K562 (cell line): ENCODE data around the gene CLDN5. TPM values are rescaled to one million over a fixed set of nuclear protein-coding genes. Genes with fewer than 3 reads are reported as not detected.

ENCODE experiments used
- CBFA2T2 ChIP-seq: fragments of 450-650 bp; conservative IDR thresholded peaks from 2 replicates; pipeline ENCODE4 v1.6.1; 2017; ENCODE audit warnings: mild to moderate bottlenecking
- FOSL1 ChIP-seq: fragments of 200-800 bp; sonication (Bioruptor generic); conservative IDR thresholded peaks from 2 replicates; pipeline ENCODE4 v1.6.1; 2016; ENCODE audit warnings: missing genetic modification characterization, missing compliant biosample characterization
- FOXA3 ChIP-seq, 2 experiments: fragments of 450-650 bp in 1 of 2; sonication (generic) in 1 of 2; formaldehyde crosslinking; IDR thresholded peaks in 1 of 2; conservative IDR thresholded peaks in 1 of 2; 2 replicates each; pipeline versions ENCODE4 v1.4.0 to v1.8.0; 2020 to 2022; ENCODE audit warnings: mild to moderate bottlenecking in 2 of 2, missing genetic modification reagents in 1 of 2
- IRF2 ChIP-seq: sonication (generic); formaldehyde crosslinking; IDR thresholded peaks from 2 replicates; pipeline ENCODE4 v1.8.1; 2022; ENCODE audit warnings: mild to moderate bottlenecking, missing genetic modification reagents
- KLF13 ChIP-seq: fragments of 450-650 bp; IDR thresholded peaks from 2 replicates; pipeline ENCODE4 v1.6.1; 2016; ENCODE audit warnings: missing genetic modification characterization, low read depth, mild to moderate bottlenecking, missing compliant biosample characterization, moderate library complexity, borderline replicate concordance
- SMARCC2 ChIP-seq: fragments of 450-650 bp; IDR thresholded peaks from 2 replicates; pipeline ENCODE4 v1.6.1; 2017; ENCODE audit warnings: antibody characterized with exemption, moderate library complexity, mild to moderate bottlenecking, low read depth
- SRF ChIP-seq, 2 experiments: fragments of 250-450, 450-650 bp in 1 of 2; sonication (Bioruptor Pico) in 1 of 2; sonication (generic) in 1 of 2; formaldehyde crosslinking; IDR thresholded peaks; 2 replicates each; pipeline versions ENCODE4 v1.5.0 to v1.5.1; 2020 to 2022; ENCODE audit warnings: mild to moderate bottlenecking in 1 of 2, missing genetic modification reagents in 1 of 2
- TARDBP ChIP-seq: fragments of 450-650 bp; IDR thresholded peaks from 2 replicates; pipeline ENCODE4 v1.6.1; 2016
- TEAD4 ChIP-seq, 2 experiments: sonication (generic) in 1 of 2; formaldehyde crosslinking in 1 of 2; IDR thresholded peaks; 2 replicates each; pipeline versions ENCODE4 v1.6.1 to v1.8.0; 2012 to 2022; ENCODE audit warnings: borderline replicate concordance in 1 of 2, inconsistent platforms in 1 of 2, low read length in 1 of 2, mild to moderate bottlenecking in 1 of 2, missing genetic modification reagents in 1 of 2
- TSC22D4 ChIP-seq: fragments of 450-650 bp; IDR thresholded peaks from 2 replicates; pipeline ENCODE4 v1.6.1; 2016; ENCODE audit warnings: missing genetic modification characterization, missing biosample characterization, control low read depth
- polyA plus RNA-seq, 8 experiments: library from polyadenylated mRNA; depleted of rRNA in 4 of 8; stranded (reverse) in 5 of 8; unstranded in 3 of 8; fragments of >200 nt; fragmentation: Nextera tagmentation in 2 of 8; fragmentation: Illumina TruSeq in 1 of 8; extraction: Ambion mirVana in 2 of 8; extraction: Trizol in 1 of 8; gene quantifications; 2 replicates each; pipeline versions ENCODE4 v1.2.1 to v1.2.3, GENCODE V29; 2011 to 2014; ENCODE audit warnings: inconsistent platforms in 1 of 8, missing spikeins in 1 of 8
- total RNA-seq, 7 experiments: library from RNA; depleted of rRNA in 6 of 7; stranded (reverse); fragments of >200 nt in 6 of 7; fragmentation: Illumina TruSeq in 2 of 7; extraction: Trizol in 2 of 7; gene quantifications; 2 replicates each; pipeline versions ENCODE4 v1.2.1 to v1.2.3, GENCODE V29; 2011 to 2021; ENCODE audit warnings: low replicate concordance in 1 of 7
- TF ChIP-seq, protein P1 (sequence below): sonication (generic); formaldehyde crosslinking; IDR thresholded peaks from 2 replicates; pipeline ENCODE4 v1.8.0; 2022; ENCODE audit warnings: mild to moderate bottlenecking, missing genetic modification reagents
- TF ChIP-seq, protein P2 (sequence below), 2 experiments: fragments of 450-650 bp; IDR thresholded peaks; 2 replicates each; pipeline ENCODE4 v1.6.1; 2018; ENCODE audit warnings: mild to moderate bottlenecking in 2 of 2, low read depth in 1 of 2; ENCODE audit not compliant: partially characterized antibody in 2 of 2
- TF ChIP-seq, protein P3 (sequence below): fragments of 450-650 bp; IDR thresholded peaks from 2 replicates; pipeline ENCODE4 v1.6.1; 2017; ENCODE audit warnings: mild to moderate bottlenecking, moderate library complexity
- TF ChIP-seq, protein P4 (sequence below): sonication (generic); formaldehyde crosslinking; IDR thresholded peaks from 2 replicates; pipeline ENCODE4 v1.8.0; 2022; ENCODE audit warnings: mild to moderate bottlenecking, missing genetic modification reagents
- TF ChIP-seq, protein P5 (sequence below): sonication (generic); formaldehyde crosslinking; IDR thresholded peaks from 2 replicates; pipeline ENCODE4 v1.8.1; 2023; ENCODE audit warnings: mild to moderate bottlenecking, missing genetic modification reagents

CLDN5 gene
- total and polyA plus RNA-seq, 9 of the 15 experiments (the other 6 are each of a cell fraction or from before 2014, with no cell fraction given) = 0.20 TPM; not detected in 8

DNA sequence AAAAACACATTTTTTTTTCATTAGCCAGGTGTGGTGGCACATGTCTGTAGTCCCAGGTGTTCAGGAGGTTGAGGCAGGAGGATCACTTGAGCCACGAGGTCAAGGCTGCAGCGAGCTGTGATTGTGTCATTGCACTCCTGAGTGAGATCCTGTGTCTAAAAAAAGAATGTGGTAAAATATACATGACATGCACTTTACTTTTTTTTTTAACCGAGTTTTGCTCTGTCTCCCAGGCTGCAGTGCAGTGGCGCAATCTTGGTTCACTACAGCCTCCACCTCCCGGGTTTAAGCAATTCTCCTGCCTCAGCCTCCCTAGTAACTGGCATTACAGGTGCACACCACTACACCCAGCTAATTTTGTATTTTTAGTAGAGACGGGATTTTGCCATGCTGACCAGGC, 22.5 kb upstream of the CLDN5 start (continued):
- TF ChIP-seq, protein P1, sequence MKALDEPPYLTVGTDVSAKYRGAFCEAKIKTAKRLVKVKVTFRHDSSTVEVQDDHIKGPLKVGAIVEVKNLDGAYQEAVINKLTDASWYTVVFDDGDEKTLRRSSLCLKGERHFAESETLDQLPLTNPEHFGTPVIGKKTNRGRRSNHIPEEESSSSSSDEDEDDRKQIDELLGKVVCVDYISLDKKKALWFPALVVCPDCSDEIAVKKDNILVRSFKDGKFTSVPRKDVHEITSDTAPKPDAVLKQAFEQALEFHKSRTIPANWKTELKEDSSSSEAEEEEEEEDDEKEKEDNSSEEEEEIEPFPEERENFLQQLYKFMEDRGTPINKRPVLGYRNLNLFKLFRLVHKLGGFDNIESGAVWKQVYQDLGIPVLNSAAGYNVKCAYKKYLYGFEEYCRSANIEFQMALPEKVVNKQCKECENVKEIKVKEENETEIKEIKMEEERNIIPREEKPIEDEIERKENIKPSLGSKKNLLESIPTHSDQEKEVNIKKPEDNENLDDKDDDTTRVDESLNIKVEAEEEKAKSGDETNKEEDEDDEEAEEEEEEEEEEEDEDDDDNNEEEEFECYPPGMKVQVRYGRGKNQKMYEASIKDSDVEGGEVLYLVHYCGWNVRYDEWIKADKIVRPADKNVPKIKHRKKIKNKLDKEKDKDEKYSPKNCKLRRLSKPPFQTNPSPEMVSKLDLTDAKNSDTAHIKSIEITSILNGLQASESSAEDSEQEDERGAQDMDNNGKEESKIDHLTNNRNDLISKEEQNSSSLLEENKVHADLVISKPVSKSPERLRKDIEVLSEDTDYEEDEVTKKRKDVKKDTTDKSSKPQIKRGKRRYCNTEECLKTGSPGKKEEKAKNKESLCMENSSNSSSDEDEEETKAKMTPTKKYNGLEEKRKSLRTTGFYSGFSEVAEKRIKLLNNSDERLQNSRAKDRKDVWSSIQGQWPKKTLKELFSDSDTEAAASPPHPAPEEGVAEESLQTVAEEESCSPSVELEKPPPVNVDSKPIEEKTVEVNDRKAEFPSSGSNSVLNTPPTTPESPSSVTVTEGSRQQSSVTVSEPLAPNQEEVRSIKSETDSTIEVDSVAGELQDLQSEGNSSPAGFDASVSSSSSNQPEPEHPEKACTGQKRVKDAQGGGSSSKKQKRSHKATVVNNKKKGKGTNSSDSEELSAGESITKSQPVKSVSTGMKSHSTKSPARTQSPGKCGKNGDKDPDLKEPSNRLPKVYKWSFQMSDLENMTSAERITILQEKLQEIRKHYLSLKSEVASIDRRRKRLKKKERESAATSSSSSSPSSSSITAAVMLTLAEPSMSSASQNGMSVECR (CRISPR knock-in tag) = 0 out of 2 replicates have a peak, but pooled peaks have one; percentile 42
- TF ChIP-seq, protein P2, sequence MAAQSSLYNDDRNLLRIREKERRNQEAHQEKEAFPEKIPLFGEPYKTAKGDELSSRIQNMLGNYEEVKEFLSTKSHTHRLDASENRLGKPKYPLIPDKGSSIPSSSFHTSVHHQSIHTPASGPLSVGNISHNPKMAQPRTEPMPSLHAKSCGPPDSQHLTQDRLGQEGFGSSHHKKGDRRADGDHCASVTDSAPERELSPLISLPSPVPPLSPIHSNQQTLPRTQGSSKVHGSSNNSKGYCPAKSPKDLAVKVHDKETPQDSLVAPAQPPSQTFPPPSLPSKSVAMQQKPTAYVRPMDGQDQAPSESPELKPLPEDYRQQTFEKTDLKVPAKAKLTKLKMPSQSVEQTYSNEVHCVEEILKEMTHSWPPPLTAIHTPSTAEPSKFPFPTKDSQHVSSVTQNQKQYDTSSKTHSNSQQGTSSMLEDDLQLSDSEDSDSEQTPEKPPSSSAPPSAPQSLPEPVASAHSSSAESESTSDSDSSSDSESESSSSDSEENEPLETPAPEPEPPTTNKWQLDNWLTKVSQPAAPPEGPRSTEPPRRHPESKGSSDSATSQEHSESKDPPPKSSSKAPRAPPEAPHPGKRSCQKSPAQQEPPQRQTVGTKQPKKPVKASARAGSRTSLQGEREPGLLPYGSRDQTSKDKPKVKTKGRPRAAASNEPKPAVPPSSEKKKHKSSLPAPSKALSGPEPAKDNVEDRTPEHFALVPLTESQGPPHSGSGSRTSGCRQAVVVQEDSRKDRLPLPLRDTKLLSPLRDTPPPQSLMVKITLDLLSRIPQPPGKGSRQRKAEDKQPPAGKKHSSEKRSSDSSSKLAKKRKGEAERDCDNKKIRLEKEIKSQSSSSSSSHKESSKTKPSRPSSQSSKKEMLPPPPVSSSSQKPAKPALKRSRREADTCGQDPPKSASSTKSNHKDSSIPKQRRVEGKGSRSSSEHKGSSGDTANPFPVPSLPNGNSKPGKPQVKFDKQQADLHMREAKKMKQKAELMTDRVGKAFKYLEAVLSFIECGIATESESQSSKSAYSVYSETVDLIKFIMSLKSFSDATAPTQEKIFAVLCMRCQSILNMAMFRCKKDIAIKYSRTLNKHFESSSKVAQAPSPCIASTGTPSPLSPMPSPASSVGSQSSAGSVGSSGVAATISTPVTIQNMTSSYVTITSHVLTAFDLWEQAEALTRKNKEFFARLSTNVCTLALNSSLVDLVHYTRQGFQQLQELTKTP (IDR thresholded peaks at IDR 0.05; ENCODE audit: low read depth in 1 of 2, partially characterized antibody in 2 of 2) = no peak
- no peak for TF ChIP-seq TARDBP
- TF ChIP-seq, protein P3, sequence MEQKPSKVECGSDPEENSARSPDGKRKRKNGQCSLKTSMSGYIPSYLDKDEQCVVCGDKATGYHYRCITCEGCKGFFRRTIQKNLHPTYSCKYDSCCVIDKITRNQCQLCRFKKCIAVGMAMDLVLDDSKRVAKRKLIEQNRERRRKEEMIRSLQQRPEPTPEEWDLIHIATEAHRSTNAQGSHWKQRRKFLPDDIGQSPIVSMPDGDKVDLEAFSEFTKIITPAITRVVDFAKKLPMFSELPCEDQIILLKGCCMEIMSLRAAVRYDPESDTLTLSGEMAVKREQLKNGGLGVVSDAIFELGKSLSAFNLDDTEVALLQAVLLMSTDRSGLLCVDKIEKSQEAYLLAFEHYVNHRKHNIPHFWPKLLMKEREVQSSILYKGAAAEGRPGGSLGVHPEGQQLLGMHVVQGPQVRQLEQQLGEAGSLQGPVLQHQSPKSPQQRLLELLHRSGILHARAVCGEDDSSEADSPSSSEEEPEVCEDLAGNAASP = no peak
- TF ChIP-seq, protein P4, sequence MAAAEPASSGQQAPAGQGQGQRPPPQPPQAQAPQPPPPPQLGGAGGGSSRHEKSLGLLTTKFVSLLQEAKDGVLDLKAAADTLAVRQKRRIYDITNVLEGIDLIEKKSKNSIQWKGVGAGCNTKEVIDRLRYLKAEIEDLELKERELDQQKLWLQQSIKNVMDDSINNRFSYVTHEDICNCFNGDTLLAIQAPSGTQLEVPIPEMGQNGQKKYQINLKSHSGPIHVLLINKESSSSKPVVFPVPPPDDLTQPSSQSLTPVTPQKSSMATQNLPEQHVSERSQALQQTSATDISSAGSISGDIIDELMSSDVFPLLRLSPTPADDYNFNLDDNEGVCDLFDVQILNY (CRISPR knock-in tag) = no peak
- no peak for TF ChIP-seq SRF (CRISPR knock-in tag; IDR thresholded peaks at IDR 0.05)
- TF ChIP-seq, protein P5, sequence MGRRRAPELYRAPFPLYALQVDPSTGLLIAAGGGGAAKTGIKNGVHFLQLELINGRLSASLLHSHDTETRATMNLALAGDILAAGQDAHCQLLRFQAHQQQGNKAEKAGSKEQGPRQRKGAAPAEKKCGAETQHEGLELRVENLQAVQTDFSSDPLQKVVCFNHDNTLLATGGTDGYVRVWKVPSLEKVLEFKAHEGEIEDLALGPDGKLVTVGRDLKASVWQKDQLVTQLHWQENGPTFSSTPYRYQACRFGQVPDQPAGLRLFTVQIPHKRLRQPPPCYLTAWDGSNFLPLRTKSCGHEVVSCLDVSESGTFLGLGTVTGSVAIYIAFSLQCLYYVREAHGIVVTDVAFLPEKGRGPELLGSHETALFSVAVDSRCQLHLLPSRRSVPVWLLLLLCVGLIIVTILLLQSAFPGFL (CRISPR knock-in tag) = no peak
- TF ChIP-seq TEAD4 (IDR thresholded peaks at IDR 0.05; ENCODE audit: low read length) = no peak
- 0 out of 2 replicates have a peak, but pooled peaks have one; percentile 58 for TF ChIP-seq TEAD4 (CRISPR knock-in tag; IDR thresholded peaks at IDR 0.05; ENCODE audit: borderline replicate concordance)
- no peak for TF ChIP-seq IRF2
- no peak for TF ChIP-seq KLF13 (tag)
- TF ChIP-seq SMARCC2 = no peak
- no peak for TF ChIP-seq FOSL1
- no peak for TF ChIP-seq CBFA2T2
- TF ChIP-seq FOXA3 (CRISPR knock-in tag; conservative IDR thresholded peaks at IDR 0.05 in 1 of 2, IDR thresholded peaks at IDR 0.05 in 1 of 2) = 0 out of 4 replicates have a peak, but pooled peaks of 1 of the 2 experiments have one; percentile 23
- no peak for TF ChIP-seq TSC22D4 (tag)
